Calu3 (cell line): ENCODE measurements around the gene KRT77. TPM values are rescaled to one million over a fixed set of nuclear protein-coding genes. Genes with fewer than 3 reads are reported as not detected.

Source experiments
- BruUV-seq: library from RNA; stranded (reverse); fragments of 400-500 nt; replicated peaks from 2 replicates; lab custom pipeline; 2021; lab: Mats Ljungman, UMichigan
- CTCF ChIA-PET: fragments of 300-600 bp; sonication (Branson Sonifier 250); formaldehyde crosslinking; loops from one replicate; lab custom pipeline; 2022; ENCODE audit warnings: antibody characterized with exemption; lab: Charles Lee
- DNase-seq: peaks from one replicate; pipeline ENCODE4 v3.0.0; 2022
- H3K27ac Mint-ChIP-seq: one replicate; pipeline ENCODE4 v1.8.0; 2022; ENCODE audit warnings: mixed read lengths; ENCODE audit not compliant: unreplicated experiment
- H3K27me3 Mint-ChIP-seq: one replicate; pipeline ENCODE4 v1.8.0; 2022; ENCODE audit warnings: mixed read lengths; ENCODE audit not compliant: unreplicated experiment
- H3K36me3 Mint-ChIP-seq: one replicate; pipeline ENCODE4 v1.8.0; 2022; ENCODE audit warnings: mild to moderate bottlenecking, moderate library complexity, mixed read lengths; ENCODE audit not compliant: insufficient read depth, unreplicated experiment
- H3K4me1 Mint-ChIP-seq: one replicate; pipeline ENCODE4 v1.8.0; 2022; ENCODE audit warnings: mild to moderate bottlenecking, low read depth, mixed read lengths; ENCODE audit not compliant: unreplicated experiment
- H3K4me3 Mint-ChIP-seq: one replicate; pipeline ENCODE4 v1.8.0; 2022; ENCODE audit warnings: mild to moderate bottlenecking, low read depth, moderate library complexity, mixed read lengths; ENCODE audit not compliant: unreplicated experiment
- H3K9me3 Mint-ChIP-seq: one replicate; pipeline ENCODE4 v1.8.0; 2022; ENCODE audit warnings: low read depth, mixed read lengths; ENCODE audit not compliant: unreplicated experiment
- intact Hi-C: fragments of 100-400 bp; cut with micrococcal nuclease; formaldehyde crosslinking; loops from one replicate; pipeline ENCODE4 v1.10.0; 2022; ENCODE audit not compliant: unreplicated experiment
- total RNA-seq: library from RNA; stranded (reverse); gene quantifications from 2 replicates; pipeline ENCODE4 v1.2.3, GENCODE V29; 2022
- TF ChIP-seq, protein P1 (sequence below): fragments of 200-600 bp; IDR thresholded peaks from one replicate; pipeline ENCODE4 v1.8.0; 2022; ENCODE audit warnings: antibody characterized with exemption; ENCODE audit not compliant: unreplicated experiment

Gene KRT77
- total RNA-seq, 1 experiment from 2014 or later, result not detected

DNA sequence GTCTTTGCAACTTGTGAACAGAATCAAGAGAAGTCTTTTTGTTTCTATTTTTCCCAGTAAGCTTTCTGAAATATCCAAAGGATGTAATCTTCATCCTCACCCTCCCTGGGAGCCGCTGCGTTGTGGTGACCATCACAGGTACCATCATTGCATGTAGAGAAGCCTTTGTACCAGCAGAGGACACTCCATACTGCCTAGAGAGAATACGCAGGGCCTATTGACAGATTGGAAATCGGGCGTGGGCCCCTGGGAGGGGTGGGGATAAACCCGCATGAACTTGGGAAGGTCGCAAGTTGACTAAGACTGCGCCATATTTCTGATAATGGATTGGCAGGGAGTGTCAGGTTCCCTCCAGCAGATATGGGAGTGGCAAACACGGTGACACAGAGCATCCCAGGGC, 35.8 kb downstream of the KRT77 start:
- CTCF ChIA-PET, result interaction anchor here (1.1 to 1.6 kb wide), 3 partner anchors 193 to 206 kb away, joined by 3 to 5 read pairs (median 3); no protein-coding TSS in a partner anchor
- H3K9me3 Mint-ChIP-seq, result no peaks in the 10 kb centered on the region
- H3K36me3 Mint-ChIP-seq, result no peaks in the 10 kb centered on the region
- no peaks in the 10 kb centered on the region for H3K4me1 Mint-ChIP-seq
- intact Hi-C loops, result loop anchor here (5.0 kb wide), 1 partner anchor 205 kb away; no protein-coding TSS in a partner anchor
- no peaks in the 10 kb centered on the region for H3K27me3 Mint-ChIP-seq
- DNase-seq, result no peak
- TF ChIP-seq, protein P1, sequence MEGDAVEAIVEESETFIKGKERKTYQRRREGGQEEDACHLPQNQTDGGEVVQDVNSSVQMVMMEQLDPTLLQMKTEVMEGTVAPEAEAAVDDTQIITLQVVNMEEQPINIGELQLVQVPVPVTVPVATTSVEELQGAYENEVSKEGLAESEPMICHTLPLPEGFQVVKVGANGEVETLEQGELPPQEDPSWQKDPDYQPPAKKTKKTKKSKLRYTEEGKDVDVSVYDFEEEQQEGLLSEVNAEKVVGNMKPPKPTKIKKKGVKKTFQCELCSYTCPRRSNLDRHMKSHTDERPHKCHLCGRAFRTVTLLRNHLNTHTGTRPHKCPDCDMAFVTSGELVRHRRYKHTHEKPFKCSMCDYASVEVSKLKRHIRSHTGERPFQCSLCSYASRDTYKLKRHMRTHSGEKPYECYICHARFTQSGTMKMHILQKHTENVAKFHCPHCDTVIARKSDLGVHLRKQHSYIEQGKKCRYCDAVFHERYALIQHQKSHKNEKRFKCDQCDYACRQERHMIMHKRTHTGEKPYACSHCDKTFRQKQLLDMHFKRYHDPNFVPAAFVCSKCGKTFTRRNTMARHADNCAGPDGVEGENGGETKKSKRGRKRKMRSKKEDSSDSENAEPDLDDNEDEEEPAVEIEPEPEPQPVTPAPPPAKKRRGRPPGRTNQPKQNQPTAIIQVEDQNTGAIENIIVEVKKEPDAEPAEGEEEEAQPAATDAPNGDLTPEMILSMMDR, result no peak
- no peak overlapping the region for H3K27ac Mint-ChIP-seq
- BruUV-seq, result no TSS peak
- H3K4me3 Mint-ChIP-seq, result no peak overlapping the region

DNA sequence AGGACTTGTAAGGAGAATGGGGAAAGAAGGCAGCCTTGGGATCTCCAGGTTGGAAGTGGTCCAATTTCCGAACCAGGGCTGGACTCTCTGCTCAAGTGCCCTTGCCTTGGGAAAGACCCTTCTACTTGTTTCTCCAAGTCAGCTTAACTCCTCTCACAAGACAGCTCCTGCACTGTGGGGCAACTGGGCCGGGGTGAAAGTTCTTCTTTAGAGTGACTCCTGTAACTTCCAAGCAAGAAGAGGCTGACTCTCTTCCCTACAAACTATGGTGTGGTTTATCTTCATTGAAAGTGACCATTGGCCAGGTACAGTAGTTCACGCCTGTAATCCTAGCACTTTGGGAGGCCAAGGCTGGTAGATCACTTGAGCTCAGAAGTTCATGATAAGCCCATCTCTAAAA, 36.9 kb downstream of the KRT77 start:
- intact Hi-C loops, result loop anchor here (5.0 kb wide), 1 partner anchor 206 kb away; no protein-coding TSS in a partner anchor
- CTCF ChIA-PET, result interaction anchor here (0.6 to 1.6 kb wide), 5 partner anchors 115 to 207 kb away, joined by 3 to 9 read pairs (median 3); no protein-coding TSS in a partner anchor
- no peak overlapping the region for H3K27ac Mint-ChIP-seq
- H3K36me3 Mint-ChIP-seq, result no peaks in the 10 kb centered on the region
- H3K4me1 Mint-ChIP-seq, result no peaks in the 10 kb centered on the region
- TF ChIP-seq, protein P1, result no peak
- no peaks in the 10 kb centered on the region for H3K27me3 Mint-ChIP-seq
- H3K9me3 Mint-ChIP-seq, result no peaks in the 10 kb centered on the region
- no TSS peak for BruUV-seq
- DNase-seq, result no peak
- no peak overlapping the region for H3K4me3 Mint-ChIP-seq

DNA sequence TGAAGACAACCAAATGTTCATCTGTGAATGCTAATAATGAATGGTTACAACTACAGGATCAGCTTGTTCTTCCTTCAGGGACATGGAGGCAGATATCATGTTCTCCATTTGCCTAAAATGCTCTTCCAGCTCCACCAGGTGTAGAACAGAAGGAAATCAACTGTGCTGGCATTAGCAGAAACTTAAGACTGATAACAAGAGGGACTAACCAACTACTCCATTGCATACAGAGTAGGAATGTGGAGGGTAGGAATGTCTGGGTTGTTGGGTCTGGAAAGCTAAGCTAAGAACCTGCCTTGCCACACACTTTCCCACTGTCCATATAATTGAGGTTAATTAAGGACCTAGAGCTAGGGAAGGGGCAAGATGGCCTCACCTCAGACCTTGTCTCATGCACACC, 39.9 kb downstream of the KRT77 start:
- DNase-seq, result no peak
- Mint-ChIP-seq H3K36me3 (no peaks in the 10 kb centered on the region), H3K4me3 (no peak overlapping the region), H3K27ac (no peak overlapping the region), H3K4me1 (no peaks in the 10 kb centered on the region), H3K9me3 (no peaks in the 10 kb centered on the region), H3K27me3 (peaks cover 19% of the 10 kb centered on the region)
- BruUV-seq, result no TSS peak
- intact Hi-C loops, result no loop called here
- CTCF ChIA-PET, result no interaction called here
- TF ChIP-seq, protein P1, result no peak

DNA sequence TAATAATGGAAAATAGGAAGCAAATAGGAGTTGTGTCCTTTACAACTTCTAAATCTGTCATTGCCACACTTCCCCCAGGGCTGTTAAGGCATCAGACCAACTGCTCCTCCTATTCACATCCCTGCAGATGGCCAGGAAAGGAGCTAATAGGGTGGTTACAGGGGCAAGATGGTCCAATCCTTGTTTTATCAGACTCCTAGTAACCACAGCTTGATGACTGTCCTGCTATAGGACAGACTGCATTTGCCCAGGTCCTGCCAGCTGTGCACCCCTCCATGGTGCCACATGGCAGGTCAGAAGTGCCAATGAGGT, 40.5 kb downstream of the KRT77 start:
- H3K27me3 Mint-ChIP-seq, result peaks cover 24% of the 10 kb centered on the region
- no TSS peak for BruUV-seq
- CTCF ChIA-PET, result no interaction called here
- H3K36me3 Mint-ChIP-seq, result no peaks in the 10 kb centered on the region
- H3K27ac Mint-ChIP-seq, result no peak overlapping the region
- intact Hi-C loops, result no loop called here
- H3K9me3 Mint-ChIP-seq, result no peaks in the 10 kb centered on the region
- no peaks in the 10 kb centered on the region for H3K4me1 Mint-ChIP-seq
- DNase-seq, result no peak
- TF ChIP-seq, protein P1, result no peak
- no peak overlapping the region for H3K4me3 Mint-ChIP-seq
